Testis (tissue), 2 donors: ENCODE data around the gene RNF151.

Experiments used
- CTCF ChIP-seq, 3 experiments: fragments of 450-650 bp in 2 of 3; fragments of 200-600 bp in 1 of 3; sonication (generic) in 1 of 3; IDR thresholded peaks; one replicate each; pipeline ENCODE4 v1.5.1; 2016 to 2019; ENCODE audit warnings: antibody characterized with exemption in 3 of 3, mild to moderate bottlenecking in 2 of 3, moderate library complexity in 1 of 3
- POLR2A ChIP-seq: fragments of 450-650 bp; IDR thresholded peaks from one replicate; pipeline ENCODE4 v1.6.1; 2017; ENCODE audit warnings: antibody characterized with exemption, mild to moderate bottlenecking, moderate library complexity

DNA sequence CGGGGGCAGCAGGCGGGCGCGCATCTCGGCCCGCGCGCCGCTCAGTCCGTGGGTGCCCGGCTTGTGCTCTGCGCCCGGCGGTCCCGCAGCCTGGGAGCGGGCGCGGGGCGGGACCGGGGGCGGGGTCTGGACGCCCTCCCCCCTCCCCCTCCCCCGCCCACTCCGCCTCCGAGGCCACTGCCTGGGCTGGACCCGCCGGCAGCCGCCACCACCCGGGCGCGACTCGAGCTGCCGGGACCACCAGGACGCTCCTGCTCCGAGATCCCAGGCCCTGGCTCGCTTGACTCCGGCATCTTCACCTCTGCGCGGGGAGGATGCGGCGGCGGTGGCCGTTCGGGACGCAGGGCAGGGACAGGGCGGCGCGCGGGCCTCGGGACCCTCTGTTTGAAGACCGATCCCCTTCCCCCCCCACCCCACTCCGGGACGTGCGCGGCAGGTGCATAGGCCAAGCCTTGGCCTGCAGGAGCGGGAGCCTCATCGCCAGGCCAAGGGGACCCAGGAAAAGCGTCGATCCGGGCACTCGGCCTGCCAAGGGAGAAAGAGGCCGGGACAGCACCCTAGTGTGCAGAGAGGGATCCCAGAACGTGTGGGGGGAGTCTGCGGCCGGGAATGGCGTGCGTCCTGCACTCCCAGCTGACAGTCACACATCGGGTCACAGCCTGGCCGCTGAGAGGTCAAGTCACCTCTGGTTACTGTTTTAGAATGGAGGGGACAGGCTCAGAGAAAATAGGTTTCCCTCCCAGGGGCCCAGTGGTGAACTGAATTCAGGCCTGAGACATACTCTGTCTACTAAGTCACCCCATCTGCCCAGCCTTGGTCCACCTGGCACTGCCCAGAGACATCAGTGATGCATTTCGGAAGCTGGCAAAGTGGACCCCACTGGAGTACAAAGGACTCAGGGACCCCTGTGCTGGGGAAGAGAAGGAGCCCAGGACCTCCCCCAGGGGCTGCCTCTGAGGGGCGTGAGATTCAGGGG, 48.0 kb upstream of the RNF151 start, which contains the start of gene HS3ST6:
- no peak for TF ChIP-seq CTCF (IDR thresholded peaks at IDR 0.05)
- no peak for TF ChIP-seq POLR2A
